Activated CD8-positive, alpha-beta T cell treated with anti-CD3 and anti-CD28 coated beads for 36 hours (primary cell): ENCODE results near the gene C20orf144. TPM values are rescaled to one million over a fixed set of nuclear protein-coding genes. Genes with fewer than 3 reads are reported as not detected.

ENCODE experiments used
- ATAC-seq: fragments of 200-7000 bp; cut with Tn5 transposase; one replicate; pipeline ENCODE4 v1.10.0; 2021; ENCODE audit warnings: mild to moderate bottlenecking, moderate library complexity
- CTCF ChIA-PET: fragments of 350-600 bp; sonication (Branson Sonifier 250); formaldehyde crosslinking; loops from one replicate; lab custom pipeline; 2021; ENCODE audit warnings: antibody characterized with exemption; lab: Charles Lee
- POLR2A ChIA-PET: fragments of 350-600 bp; sonication (Branson Sonifier 250); formaldehyde crosslinking; loops from one replicate; lab custom pipeline; 2021; ENCODE audit warnings: antibody characterized with exemption; lab: Charles Lee
- DNase-seq: peaks from one replicate; pipeline ENCODE4 v3.0.0-alpha.2; 2020
- H3K27ac Mint-ChIP-seq: one replicate; pipeline ENCODE4 v1.8.0; 2021; ENCODE audit warnings: mild to moderate bottlenecking, mixed read lengths
- H3K27me3 Mint-ChIP-seq: one replicate; pipeline ENCODE4 v1.8.0; 2021; ENCODE audit warnings: mixed read lengths
- H3K36me3 Mint-ChIP-seq: one replicate; pipeline ENCODE4 v1.8.0; 2021; ENCODE audit warnings: low read depth, mixed read lengths
- H3K4me1 Mint-ChIP-seq: one replicate; pipeline ENCODE4 v1.8.0; 2021; ENCODE audit warnings: low read depth, mixed read lengths
- H3K4me3 Mint-ChIP-seq: one replicate; pipeline ENCODE4 v1.8.0; 2021; ENCODE audit warnings: mild to moderate bottlenecking, moderate library complexity, mixed read lengths
- H3K9me3 Mint-ChIP-seq: one replicate; pipeline ENCODE4 v1.8.0; 2021; ENCODE audit warnings: mixed read lengths
- intact Hi-C: fragments of 100-400 bp; cut with micrococcal nuclease; formaldehyde crosslinking; loops from one replicate; pipeline ENCODE4 v1.10.0; 2022
- total RNA-seq, 2 experiments: library from RNA; stranded (reverse); gene quantifications; one replicate each; pipeline ENCODE4 v1.2.3, GENCODE V29; 2021
- TF ChIP-seq, protein P1 (sequence below): fragments of 200-600 bp; IDR thresholded peaks from one replicate; pipeline ENCODE4 v1.8.0; 2022; ENCODE audit warnings: antibody characterized with exemption, mild to moderate bottlenecking

C20orf144 gene
- total RNA-seq, 2 experiments from 2014 or later = 0.29 to 0.36 TPM

DNA sequence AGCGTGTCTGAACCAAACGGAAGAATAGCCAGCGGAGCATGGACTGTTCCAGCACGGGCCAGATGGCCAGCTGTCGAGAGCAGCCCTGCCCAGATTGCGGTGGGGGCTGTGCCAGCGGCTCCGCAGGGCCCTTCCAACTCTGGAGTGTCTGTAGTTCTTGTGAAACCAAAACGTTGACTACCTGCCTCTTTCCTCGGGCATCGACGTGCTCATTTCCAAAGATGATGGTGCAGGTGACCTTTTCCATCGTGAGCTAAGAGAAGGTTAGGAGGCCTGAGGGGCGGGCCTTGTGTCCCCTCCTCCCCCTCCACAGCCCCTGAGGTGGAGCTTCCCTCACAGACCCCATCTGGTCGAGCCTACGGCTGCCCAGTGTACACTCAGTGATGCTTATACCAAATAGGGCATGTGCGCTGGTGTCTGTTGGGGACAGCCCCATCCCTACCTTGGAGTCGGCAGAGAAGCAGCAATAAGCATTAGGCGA, 12.9 kb upstream of the C20orf144 start:
- ATAC-seq = peak; percentile 26
- Mint-ChIP-seq H3K4me1 (peaks cover 38% of the 10 kb centered on the region), H3K27me3 (no peaks in the 10 kb centered on the region), H3K36me3 (peaks cover 9% of the 10 kb centered on the region), H3K4me3 (no peak overlapping the region), H3K9me3 (no peaks in the 10 kb centered on the region), H3K27ac (no peak overlapping the region)
- ChIA-PET POLR2A (interaction anchor here (0.6 to 1.6 kb wide), 3 partner anchors 11 to 247 kb away, joined by 3 to 4 read pairs (median 3); no protein-coding TSS in a partner anchor), CTCF (interaction anchor here (1.1 kb wide), 1 partner anchor 19 kb away, joined by 4 read pairs; no protein-coding TSS in a partner anchor)
- intact Hi-C loops = no loop called here
- no peak for DNase-seq
- TF ChIP-seq, protein P1, sequence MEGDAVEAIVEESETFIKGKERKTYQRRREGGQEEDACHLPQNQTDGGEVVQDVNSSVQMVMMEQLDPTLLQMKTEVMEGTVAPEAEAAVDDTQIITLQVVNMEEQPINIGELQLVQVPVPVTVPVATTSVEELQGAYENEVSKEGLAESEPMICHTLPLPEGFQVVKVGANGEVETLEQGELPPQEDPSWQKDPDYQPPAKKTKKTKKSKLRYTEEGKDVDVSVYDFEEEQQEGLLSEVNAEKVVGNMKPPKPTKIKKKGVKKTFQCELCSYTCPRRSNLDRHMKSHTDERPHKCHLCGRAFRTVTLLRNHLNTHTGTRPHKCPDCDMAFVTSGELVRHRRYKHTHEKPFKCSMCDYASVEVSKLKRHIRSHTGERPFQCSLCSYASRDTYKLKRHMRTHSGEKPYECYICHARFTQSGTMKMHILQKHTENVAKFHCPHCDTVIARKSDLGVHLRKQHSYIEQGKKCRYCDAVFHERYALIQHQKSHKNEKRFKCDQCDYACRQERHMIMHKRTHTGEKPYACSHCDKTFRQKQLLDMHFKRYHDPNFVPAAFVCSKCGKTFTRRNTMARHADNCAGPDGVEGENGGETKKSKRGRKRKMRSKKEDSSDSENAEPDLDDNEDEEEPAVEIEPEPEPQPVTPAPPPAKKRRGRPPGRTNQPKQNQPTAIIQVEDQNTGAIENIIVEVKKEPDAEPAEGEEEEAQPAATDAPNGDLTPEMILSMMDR = no peak

DNA sequence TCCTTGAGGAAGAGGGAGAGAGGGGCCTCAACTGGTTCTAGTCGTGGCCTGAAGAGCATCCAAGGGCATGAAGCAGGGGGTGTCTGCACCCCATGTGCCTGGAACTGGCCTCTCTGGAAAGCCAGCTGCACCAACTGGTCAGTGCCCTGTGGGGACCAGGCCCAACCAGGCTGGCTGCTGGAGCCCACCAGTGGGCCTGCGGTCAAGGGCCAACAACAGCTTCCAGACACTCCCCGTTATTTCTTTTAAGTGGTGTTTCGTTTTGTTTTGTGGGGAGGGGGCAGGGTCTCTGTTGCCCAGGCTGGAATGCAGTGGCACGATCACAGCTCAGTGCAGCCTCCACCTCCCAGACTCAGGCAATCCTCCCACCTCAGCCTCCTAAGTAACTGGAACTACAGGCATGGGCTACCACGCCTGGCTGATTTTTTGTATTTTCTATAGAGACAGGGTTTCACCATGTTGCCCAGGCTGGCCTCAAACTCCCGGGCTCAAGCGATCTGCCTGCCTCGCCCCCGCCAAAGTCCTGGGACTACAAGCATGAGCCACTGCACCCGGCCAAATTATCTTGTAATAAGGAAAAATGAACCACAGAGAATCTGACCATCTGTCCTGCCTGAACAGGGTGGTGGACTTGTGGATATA, 11.9 kb upstream of the C20orf144 start:
- intact Hi-C loops = loop anchor here (5.0 kb wide), 1 partner anchor 193 kb away; no protein-coding TSS in a partner anchor
- POLR2A ChIA-PET = no interaction called here
- Mint-ChIP-seq H3K9me3 (no peaks in the 10 kb centered on the region), H3K4me1 (peaks cover 38% of the 10 kb centered on the region), H3K27me3 (no peaks in the 10 kb centered on the region), H3K4me3 (no peak overlapping the region), H3K36me3 (peaks cover 6% of the 10 kb centered on the region), H3K27ac (no peak overlapping the region)
- CTCF ChIA-PET = interaction anchor here (2.7 kb wide), 1 partner anchor 17 kb away, joined by 9 read pairs; the partner anchor contains the start of gene ACTL10
- no peak for DNase-seq
- ATAC-seq = no peak
- TF ChIP-seq, protein P1 = no peak

DNA sequence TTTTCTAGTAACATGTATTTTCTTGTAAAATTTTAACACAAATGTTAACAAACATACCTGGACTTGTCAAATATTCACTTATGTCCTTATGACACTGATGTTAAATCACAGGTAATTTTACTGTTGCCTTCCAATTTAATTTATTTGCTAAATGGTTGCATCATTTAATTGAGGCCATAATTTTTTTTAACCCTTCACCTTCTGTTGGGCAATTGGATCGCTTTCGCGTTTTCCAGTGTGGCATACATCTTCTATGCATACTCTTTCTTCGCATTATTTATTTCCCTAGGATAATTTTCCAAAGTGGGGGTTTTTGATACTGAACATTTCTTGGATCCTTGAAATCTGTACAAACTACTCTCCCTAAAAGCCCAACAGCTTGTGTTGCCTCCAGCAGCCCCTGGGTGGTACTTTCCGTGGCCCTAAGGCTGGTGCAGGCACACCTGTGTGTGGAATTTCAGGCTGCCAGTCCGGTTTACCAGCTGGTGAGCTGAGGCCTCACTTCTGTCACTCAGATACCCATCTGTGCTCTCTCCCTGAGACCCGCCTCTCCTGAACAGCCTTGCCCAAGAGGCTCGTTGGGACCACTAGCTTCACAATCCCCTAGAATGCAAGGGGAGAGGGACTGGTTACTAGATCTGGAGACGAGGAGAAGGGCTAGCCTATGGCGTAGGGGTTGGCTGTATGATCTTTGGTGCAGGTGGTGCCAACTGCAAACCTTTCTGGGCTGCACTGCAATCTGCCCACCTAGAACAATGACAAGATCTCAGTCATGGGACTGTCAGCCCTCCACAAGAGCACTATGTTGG, 11.2 kb upstream of the C20orf144 start:
- H3K4me1 Mint-ChIP-seq = peaks cover 38% of the 10 kb centered on the region
- intact Hi-C loops = loop anchor here (5.0 kb wide), 1 partner anchor 194 kb away; no protein-coding TSS in a partner anchor
- no peaks in the 10 kb centered on the region for H3K27me3 Mint-ChIP-seq
- H3K36me3 Mint-ChIP-seq = no peaks in the 10 kb centered on the region
- H3K27ac Mint-ChIP-seq = no peak overlapping the region
- CTCF ChIA-PET = interaction anchor here (1.2 to 2.9 kb wide), 3 partner anchors 13 to 350 kb away, joined by 3 to 20 read pairs (median 9); partner anchors contain the start of genes ACTL10 and C20orf144
- DNase-seq (no peak), ATAC-seq (no peak)
- TF ChIP-seq, protein P1 = no peak
- H3K9me3 Mint-ChIP-seq = no peaks in the 10 kb centered on the region
- POLR2A ChIA-PET = interaction anchor here (0.9 kb wide), 1 partner anchor 16 kb away, joined by 4 read pairs; the partner anchor contains the start of gene ACTL10
- no peak overlapping the region for H3K4me3 Mint-ChIP-seq

DNA sequence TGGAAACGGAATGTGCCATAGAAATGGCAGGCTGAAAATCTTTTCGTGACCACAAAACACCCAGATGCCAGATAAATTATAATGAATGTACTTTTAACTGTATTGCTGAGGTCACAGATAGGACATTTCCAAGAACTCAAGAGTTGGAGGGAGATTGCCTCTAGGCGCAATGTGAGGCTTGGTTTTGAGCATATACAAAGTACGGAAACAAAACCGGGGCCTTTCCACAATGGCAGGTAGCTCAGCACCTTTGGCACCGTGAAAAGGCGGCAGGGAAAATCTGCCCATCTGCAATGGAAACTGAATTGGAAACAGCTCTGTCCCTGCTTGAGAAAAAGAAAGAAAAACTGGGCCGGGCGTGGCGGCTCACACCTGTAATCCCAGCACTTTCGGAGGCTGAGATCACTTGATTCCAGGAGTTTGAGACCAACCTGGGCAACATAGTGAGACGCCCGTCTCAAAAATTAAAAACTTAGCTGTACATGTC, 10.5 kb upstream of the C20orf144 start:
- Mint-ChIP-seq H3K27me3 (no peaks in the 10 kb centered on the region), H3K36me3 (no peaks in the 10 kb centered on the region), H3K27ac (no peak overlapping the region), H3K9me3 (no peaks in the 10 kb centered on the region), H3K4me1 (peaks cover 38% of the 10 kb centered on the region), H3K4me3 (no peak overlapping the region)
- intact Hi-C loops = loop anchor here (5.0 kb wide), 1 partner anchor 194 kb away; no protein-coding TSS in a partner anchor
- CTCF ChIA-PET = interaction anchor here (1.2 to 2.9 kb wide), 3 partner anchors 12 to 350 kb away, joined by 3 to 20 read pairs (median 9); partner anchors contain the start of genes ACTL10 and C20orf144
- POLR2A ChIA-PET = interaction anchor here (0.9 kb wide), 1 partner anchor 15 kb away, joined by 4 read pairs; the partner anchor contains the start of gene ACTL10
- ATAC-seq (no peak), DNase-seq (no peak)
- TF ChIP-seq, protein P1 = no peak
